HEK293 (cell line): ENCODE data around the gene PAX9.

ENCODE experiments used
- CTCF ChIA-PET: fragments of 350-600 bp; formaldehyde crosslinking; extraction: SDS; loops from one replicate; lab custom pipeline; 2021; ENCODE audit warnings: antibody characterized with exemption; lab: Yijun Ruan, JAX
- POLR2A ChIA-PET: fragments of 300-600 bp; formaldehyde crosslinking; extraction: SDS; loops from one replicate; lab custom pipeline; 2020; ENCODE audit warnings: antibody characterized with exemption, inconsistent platforms; lab: Yijun Ruan, JAX
- H3K27ac ChIP-seq: fragments of 200-500 bp; sonication (Bioruptor generic); 2 replicates; pipeline ENCODE4 v1.5.1; 2014; ENCODE audit warnings: low read depth, low read length, control low read depth, inconsistent platforms; ENCODE audit errors: extremely low read depth
- H3K36me3 ChIP-seq, 2 experiments: fragments of 200-500 bp in 1 of 2; sonication (Bioruptor generic) in 1 of 2; 1 replicate in 1 of 2; 2 replicates in 1 of 2; pipeline ENCODE4 v1.5.1; 2014 to 2017; ENCODE audit warnings: inconsistent platforms in 2 of 2, low read length in 2 of 2; ENCODE audit not compliant: control insufficient read depth in 2 of 2, insufficient read depth in 1 of 2
- H3K4me1 ChIP-seq: fragments of 200-500 bp; sonication (Bioruptor generic); 2 replicates; pipeline ENCODE4 v1.5.1; 2014; ENCODE audit warnings: mild to moderate bottlenecking, low read length, inconsistent platforms; ENCODE audit not compliant: control insufficient read depth, insufficient read depth
- H3K4me3 ChIP-seq: 2 replicates; pipeline ENCODE4 v1.5.1; 2011; ENCODE audit warnings: low read depth, mild to moderate bottlenecking, control low read depth, low read length, moderate library complexity
- H3K9me3 ChIP-seq: fragments of 200-500 bp; sonication (Bioruptor generic); 2 replicates; pipeline ENCODE4 v1.5.1; 2014; ENCODE audit warnings: low read depth, low read length, inconsistent platforms; ENCODE audit not compliant: control insufficient read depth, insufficient read depth
- MZF1 ChIP-seq: fragments of 450-650 bp; formaldehyde crosslinking; IDR thresholded peaks from 2 replicates; pipeline ENCODE4 v1.5.1; 2017; ENCODE audit warnings: missing biosample characterization, missing genetic modification characterization, borderline replicate concordance
- SCRT1 ChIP-seq: fragments of 450-650 bp; formaldehyde crosslinking; IDR thresholded peaks from 2 replicates; pipeline ENCODE4 v1.5.1; 2016; ENCODE audit warnings: missing biosample characterization, missing genetic modification characterization, borderline replicate concordance
- SETDB1 ChIP-seq: IDR thresholded peaks from one replicate; pipeline ENCODE4 v1.6.1; 2017; ENCODE audit warnings: mild to moderate bottlenecking, low read length, moderate library complexity, mixed read lengths; ENCODE audit not compliant: insufficient read length
- SP3 ChIP-seq: fragments of 450-650 bp; formaldehyde crosslinking; IDR thresholded peaks from 2 replicates; pipeline ENCODE4 v1.5.1; 2016; ENCODE audit warnings: missing biosample characterization, missing genetic modification characterization
- ZBTB7A ChIP-seq: fragments of 450-650 bp; formaldehyde crosslinking; IDR thresholded peaks from 2 replicates; pipeline ENCODE4 v1.5.1; 2016; ENCODE audit warnings: low read depth, missing biosample characterization, missing genetic modification characterization
- ZEB2 ChIP-seq: fragments of 450-650 bp; formaldehyde crosslinking; IDR thresholded peaks from 2 replicates; pipeline ENCODE4 v1.5.1; 2016; ENCODE audit warnings: missing biosample characterization, missing genetic modification characterization
- ZFP3 ChIP-seq: fragments of 450-650 bp; formaldehyde crosslinking; IDR thresholded peaks from 2 replicates; pipeline ENCODE4 v1.5.1; 2016; ENCODE audit warnings: low read depth, missing biosample characterization, missing genetic modification characterization
- ZNF138 ChIP-seq: fragments of 450-650 bp; formaldehyde crosslinking; IDR thresholded peaks from 2 replicates; pipeline ENCODE4 v1.5.1; 2016; ENCODE audit warnings: missing biosample characterization, missing genetic modification characterization, borderline replicate concordance
- ZNF146 ChIP-seq: fragments of 450-650 bp; formaldehyde crosslinking; IDR thresholded peaks from 2 replicates; pipeline ENCODE4 v1.5.1; 2016; ENCODE audit warnings: missing biosample characterization, missing genetic modification characterization
- ZNF155 ChIP-seq: fragments of 450-650 bp; formaldehyde crosslinking; IDR thresholded peaks from 2 replicates; pipeline ENCODE4 v1.5.1; 2016; ENCODE audit warnings: missing biosample characterization, missing genetic modification characterization
- ZNF221 ChIP-seq: fragments of 450-650 bp; formaldehyde crosslinking; IDR thresholded peaks from 2 replicates; pipeline ENCODE4 v1.5.1; 2017; ENCODE audit warnings: missing biosample characterization, missing genetic modification characterization, borderline replicate concordance
- ZNF239 ChIP-seq: fragments of 450-650 bp; formaldehyde crosslinking; IDR thresholded peaks from 2 replicates; pipeline ENCODE4 v1.5.1; 2016; ENCODE audit warnings: missing biosample characterization, missing genetic modification characterization
- ZNF501 ChIP-seq: fragments of 450-650 bp; formaldehyde crosslinking; IDR thresholded peaks from 2 replicates; pipeline ENCODE4 v1.5.1; 2016; ENCODE audit warnings: missing biosample characterization, missing genetic modification characterization
- ZNF514 ChIP-seq: fragments of 450-650 bp; formaldehyde crosslinking; IDR thresholded peaks from 2 replicates; pipeline ENCODE4 v1.5.1; 2016; ENCODE audit warnings: missing biosample characterization, missing genetic modification characterization
- ZNF561 ChIP-seq: fragments of 450-650 bp; IDR thresholded peaks from 2 replicates; pipeline ENCODE4 v1.5.1; 2018; ENCODE audit warnings: missing biosample characterization, missing genetic modification characterization, borderline replicate concordance
- ZNF664 ChIP-seq: fragments of 450-650 bp; formaldehyde crosslinking; IDR thresholded peaks from 2 replicates; pipeline ENCODE4 v1.5.1; 2016; ENCODE audit warnings: missing biosample characterization, missing genetic modification characterization
- TF ChIP-seq, protein P1 (sequence below): IDR thresholded peaks from 2 replicates; pipeline ENCODE4 v1.6.1; 2011; ENCODE audit warnings: mild to moderate bottlenecking, low read depth, low read length, borderline replicate concordance
- TF ChIP-seq, protein P2 (sequence below): fragments of 450-650 bp; formaldehyde crosslinking; IDR thresholded peaks from 2 replicates; pipeline ENCODE4 v1.5.1; 2016; ENCODE audit warnings: missing biosample characterization, missing genetic modification characterization, low read depth
- TF ChIP-seq, protein P3 (sequence below): fragments of 450-650 bp; IDR thresholded peaks from 2 replicates; pipeline ENCODE4 v1.5.1; 2018; ENCODE audit warnings: missing biosample characterization, mild to moderate bottlenecking, missing genetic modification characterization
- TF ChIP-seq, protein P4 (sequence below): fragments of 450-650 bp; formaldehyde crosslinking; IDR thresholded peaks from 2 replicates; pipeline ENCODE4 v1.5.1; 2016; ENCODE audit warnings: missing biosample characterization, missing genetic modification characterization
- TF ChIP-seq, protein P5 (sequence below): fragments of 450-650 bp; formaldehyde crosslinking; IDR thresholded peaks from 2 replicates; pipeline ENCODE4 v1.5.1; 2016; ENCODE audit warnings: missing biosample characterization, missing genetic modification characterization

PAX9 gene

DNA sequence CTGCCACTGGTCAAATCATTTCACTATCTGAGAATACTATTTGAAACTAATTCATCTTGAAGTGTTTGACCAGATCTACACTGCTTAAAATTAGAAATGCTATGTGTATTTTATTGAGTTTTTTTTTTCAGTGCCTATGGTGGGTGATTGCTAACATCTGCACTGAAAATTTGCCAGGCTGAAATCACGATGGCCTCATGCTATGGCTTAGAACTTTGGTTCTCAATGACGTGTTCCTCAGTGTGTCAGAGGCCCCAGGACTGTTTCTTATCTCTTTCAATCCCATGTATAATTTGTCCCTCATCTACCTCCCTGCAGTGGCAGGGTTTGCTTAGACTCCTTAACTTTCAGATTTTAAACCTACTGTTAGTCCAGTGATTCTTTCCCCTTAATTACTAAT is 43.0 kb upstream of the PAX9 start:
- ChIA-PET CTCF (no interaction called here), POLR2A (no interaction called here)
- Histone ChIP-seq H3K4me3 (no peak overlapping the region), H3K9me3 (peaks cover 2% of the 10 kb centered on the region; the same call in 1 of the 2 replicates), H3K36me3 (no peaks in the 10 kb centered on the region), H3K4me1 (no peaks in the 10 kb centered on the region), H3K27ac (no peak overlapping the region)
- TF ChIP-seq, protein P1, sequence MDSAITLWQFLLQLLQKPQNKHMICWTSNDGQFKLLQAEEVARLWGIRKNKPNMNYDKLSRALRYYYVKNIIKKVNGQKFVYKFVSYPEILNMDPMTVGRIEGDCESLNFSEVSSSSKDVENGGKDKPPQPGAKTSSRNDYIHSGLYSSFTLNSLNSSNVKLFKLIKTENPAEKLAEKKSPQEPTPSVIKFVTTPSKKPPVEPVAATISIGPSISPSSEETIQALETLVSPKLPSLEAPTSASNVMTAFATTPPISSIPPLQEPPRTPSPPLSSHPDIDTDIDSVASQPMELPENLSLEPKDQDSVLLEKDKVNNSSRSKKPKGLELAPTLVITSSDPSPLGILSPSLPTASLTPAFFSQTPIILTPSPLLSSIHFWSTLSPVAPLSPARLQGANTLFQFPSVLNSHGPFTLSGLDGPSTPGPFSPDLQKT = no peak
- TF ChIP-seq ZNF146 (no peak), ZNF155 (tag by site-specific recombination) (no peak), SP3 (no peak), ZNF239 (tag by site-specific recombination) (no peak), SCRT1 (tag by site-specific recombination) (no peak), ZNF514 (tag by site-specific recombination) (no peak), ZNF664 (tag by site-specific recombination) (no peak)
- TF ChIP-seq, protein P2, sequence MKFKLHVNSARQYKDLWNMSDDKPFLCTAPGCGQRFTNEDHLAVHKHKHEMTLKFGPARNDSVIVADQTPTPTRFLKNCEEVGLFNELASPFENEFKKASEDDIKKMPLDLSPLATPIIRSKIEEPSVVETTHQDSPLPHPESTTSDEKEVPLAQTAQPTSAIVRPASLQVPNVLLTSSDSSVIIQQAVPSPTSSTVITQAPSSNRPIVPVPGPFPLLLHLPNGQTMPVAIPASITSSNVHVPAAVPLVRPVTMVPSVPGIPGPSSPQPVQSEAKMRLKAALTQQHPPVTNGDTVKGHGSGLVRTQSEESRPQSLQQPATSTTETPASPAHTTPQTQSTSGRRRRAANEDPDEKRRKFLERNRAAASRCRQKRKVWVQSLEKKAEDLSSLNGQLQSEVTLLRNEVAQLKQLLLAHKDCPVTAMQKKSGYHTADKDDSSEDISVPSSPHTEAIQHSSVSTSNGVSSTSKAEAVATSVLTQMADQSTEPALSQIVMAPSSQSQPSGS (tag by site-specific recombination) = no peak

DNA sequence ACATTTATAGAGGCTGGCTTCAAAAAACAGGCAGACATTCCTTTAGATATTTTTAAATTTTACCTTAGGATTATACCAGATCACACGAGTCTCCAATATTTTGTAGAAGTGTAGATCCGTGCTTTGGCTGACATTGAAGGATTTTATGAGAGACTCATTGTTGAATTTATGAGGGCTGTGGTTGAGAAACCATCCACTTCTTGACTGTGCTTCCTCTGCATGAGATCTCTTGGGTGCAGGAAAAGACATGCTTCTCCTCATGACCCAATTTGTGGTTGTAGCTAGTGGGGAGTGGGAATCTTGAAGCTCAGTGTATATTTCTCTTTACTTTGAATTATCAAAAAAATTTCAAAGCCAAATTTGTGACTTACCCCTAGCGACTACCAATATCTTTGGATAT is 42.5 kb upstream of the PAX9 start:
- POLR2A ChIA-PET = no interaction called here
- peak; percentile 17; the same call in 1 of the 2 replicates for TF ChIP-seq MZF1 (tag by site-specific recombination)
- TF ChIP-seq, protein P3, sequence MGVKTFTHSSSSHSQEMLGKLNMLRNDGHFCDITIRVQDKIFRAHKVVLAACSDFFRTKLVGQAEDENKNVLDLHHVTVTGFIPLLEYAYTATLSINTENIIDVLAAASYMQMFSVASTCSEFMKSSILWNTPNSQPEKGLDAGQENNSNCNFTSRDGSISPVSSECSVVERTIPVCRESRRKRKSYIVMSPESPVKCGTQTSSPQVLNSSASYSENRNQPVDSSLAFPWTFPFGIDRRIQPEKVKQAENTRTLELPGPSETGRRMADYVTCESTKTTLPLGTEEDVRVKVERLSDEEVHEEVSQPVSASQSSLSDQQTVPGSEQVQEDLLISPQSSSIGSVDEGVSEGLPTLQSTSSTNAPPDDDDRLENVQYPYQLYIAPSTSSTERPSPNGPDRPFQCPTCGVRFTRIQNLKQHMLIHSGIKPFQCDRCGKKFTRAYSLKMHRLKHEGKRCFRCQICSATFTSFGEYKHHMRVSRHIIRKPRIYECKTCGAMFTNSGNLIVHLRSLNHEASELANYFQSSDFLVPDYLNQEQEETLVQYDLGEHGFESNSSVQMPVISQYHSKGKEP (tag by site-specific recombination) = peak; percentile 57; the same call in 1 of the 2 replicates
- no peak for TF ChIP-seq ZNF561 (tag by site-specific recombination)
- TF ChIP-seq ZNF221 (tag by site-specific recombination) = no peak
- TF ChIP-seq ZBTB7A (tag by site-specific recombination) = no peak
- Histone ChIP-seq H3K4me1 (no peaks in the 10 kb centered on the region), H3K9me3 (peaks cover 2% of the 10 kb centered on the region; the same call in 1 of the 2 replicates), H3K36me3 (no peaks in the 10 kb centered on the region), H3K4me3 (no peak overlapping the region), H3K27ac (no peak overlapping the region)
- CTCF ChIA-PET = no interaction called here

DNA sequence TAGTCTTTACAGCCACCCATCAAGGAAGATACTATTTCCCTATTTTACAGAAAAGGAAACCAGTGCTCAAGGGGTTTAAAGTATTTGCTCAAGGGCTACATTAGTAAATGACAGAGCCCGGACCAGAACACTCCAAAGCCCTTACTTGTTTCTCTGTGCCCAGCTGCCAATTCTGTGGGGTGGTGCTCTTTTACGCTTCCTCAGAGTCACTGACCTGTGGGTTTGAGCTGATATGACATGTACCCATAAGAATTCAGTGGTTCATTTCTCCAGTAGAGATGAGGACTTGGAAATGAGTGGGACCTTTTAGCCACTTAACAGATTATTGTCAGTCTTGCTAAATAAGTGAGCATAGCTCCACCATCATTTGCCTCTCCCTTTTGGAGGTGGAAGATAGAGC is 41.8 kb upstream of the PAX9 start:
- Histone ChIP-seq H3K27ac (no peak overlapping the region), H3K9me3 (peaks cover 2% of the 10 kb centered on the region; the same call in 1 of the 2 replicates), H3K4me1 (no peaks in the 10 kb centered on the region), H3K4me3 (no peak overlapping the region), H3K36me3 (no peaks in the 10 kb centered on the region)
- CTCF ChIA-PET = interaction anchor here (0.7 kb wide), 1 partner anchor 737 kb away, joined by 3 read pairs; no protein-coding TSS in a partner anchor
- POLR2A ChIA-PET = no interaction called here
- TF ChIP-seq, protein P3 (tag by site-specific recombination) = no peak
- TF ChIP-seq ZNF561 (tag by site-specific recombination) (no peak), ZBTB7A (tag by site-specific recombination) (no peak), ZEB2 (no peak), ZNF501 (tag by site-specific recombination) (no peak), SETDB1 (no peak), ZFP3 (tag by site-specific recombination) (no peak), ZNF138 (tag by site-specific recombination) (no peak)
- TF ChIP-seq, protein P4, sequence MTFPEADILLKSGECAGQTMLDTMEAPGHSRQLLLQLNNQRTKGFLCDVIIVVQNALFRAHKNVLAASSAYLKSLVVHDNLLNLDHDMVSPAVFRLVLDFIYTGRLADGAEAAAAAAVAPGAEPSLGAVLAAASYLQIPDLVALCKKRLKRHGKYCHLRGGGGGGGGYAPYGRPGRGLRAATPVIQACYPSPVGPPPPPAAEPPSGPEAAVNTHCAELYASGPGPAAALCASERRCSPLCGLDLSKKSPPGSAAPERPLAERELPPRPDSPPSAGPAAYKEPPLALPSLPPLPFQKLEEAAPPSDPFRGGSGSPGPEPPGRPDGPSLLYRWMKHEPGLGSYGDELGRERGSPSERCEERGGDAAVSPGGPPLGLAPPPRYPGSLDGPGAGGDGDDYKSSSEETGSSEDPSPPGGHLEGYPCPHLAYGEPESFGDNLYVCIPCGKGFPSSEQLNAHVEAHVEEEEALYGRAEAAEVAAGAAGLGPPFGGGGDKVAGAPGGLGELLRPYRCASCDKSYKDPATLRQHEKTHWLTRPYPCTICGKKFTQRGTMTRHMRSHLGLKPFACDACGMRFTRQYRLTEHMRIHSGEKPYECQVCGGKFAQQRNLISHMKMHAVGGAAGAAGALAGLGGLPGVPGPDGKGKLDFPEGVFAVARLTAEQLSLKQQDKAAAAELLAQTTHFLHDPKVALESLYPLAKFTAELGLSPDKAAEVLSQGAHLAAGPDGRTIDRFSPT (tag by site-specific recombination) = no peak
- TF ChIP-seq, protein P5, sequence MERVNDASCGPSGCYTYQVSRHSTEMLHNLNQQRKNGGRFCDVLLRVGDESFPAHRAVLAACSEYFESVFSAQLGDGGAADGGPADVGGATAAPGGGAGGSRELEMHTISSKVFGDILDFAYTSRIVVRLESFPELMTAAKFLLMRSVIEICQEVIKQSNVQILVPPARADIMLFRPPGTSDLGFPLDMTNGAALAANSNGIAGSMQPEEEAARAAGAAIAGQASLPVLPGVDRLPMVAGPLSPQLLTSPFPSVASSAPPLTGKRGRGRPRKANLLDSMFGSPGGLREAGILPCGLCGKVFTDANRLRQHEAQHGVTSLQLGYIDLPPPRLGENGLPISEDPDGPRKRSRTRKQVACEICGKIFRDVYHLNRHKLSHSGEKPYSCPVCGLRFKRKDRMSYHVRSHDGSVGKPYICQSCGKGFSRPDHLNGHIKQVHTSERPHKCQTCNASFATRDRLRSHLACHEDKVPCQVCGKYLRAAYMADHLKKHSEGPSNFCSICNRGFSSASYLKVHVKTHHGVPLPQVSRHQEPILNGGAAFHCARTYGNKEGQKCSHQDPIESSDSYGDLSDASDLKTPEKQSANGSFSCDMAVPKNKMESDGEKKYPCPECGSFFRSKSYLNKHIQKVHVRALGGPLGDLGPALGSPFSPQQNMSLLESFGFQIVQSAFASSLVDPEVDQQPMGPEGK (tag by site-specific recombination) = no peak
